Left ventricle myocardium superior (tissue), 1 donor: Measurements from ENCODE around the gene RBMY1J. TPM values are rescaled to one million over a fixed set of nuclear protein-coding genes. Genes with fewer than 3 reads are reported as not detected.
"Not testable (repeated sequence)": the region's sequence is repeated elsewhere in the genome, so short reads cannot be mapped to it uniquely, and the experiment has no call there.

Source experiments
- ATAC-seq: fragments of 200-7000 bp; cut with Tn5 transposase; one replicate; pipeline ENCODE4 v1.9.1; 2020; ENCODE audit warnings: mild to moderate bottlenecking, moderate library complexity
- DNase-seq: peaks from one replicate; pipeline ENCODE4 v3.0.0-alpha.2; 2020
- intact Hi-C: fragments of 100-400 bp; cut with micrococcal nuclease; formaldehyde crosslinking; loops from one replicate; pipeline ENCODE4 v1.11.0; 2022
- long read RNA-seq: library from polyadenylated mRNA; unstranded; transcript quantifications from one replicate; pipeline ENCODE4 v2.0.0, GENCODE V29; 2021
- total RNA-seq: library from RNA; stranded (reverse); fragmentation: NEBNext Ultra II Directional; extraction: Animal tissue kit (Norgen Biotek cat#: 25700); gene quantifications from one replicate; pipeline ENCODE4 v1.2.1, GENCODE V29; 2021
- donor health status: DM: no; HTN: yes; CAD: no; lungs with severe emphysema.

The RBMY1J gene
- not detected for total RNA-seq
- long read RNA-seq = 0 reads

DNA sequence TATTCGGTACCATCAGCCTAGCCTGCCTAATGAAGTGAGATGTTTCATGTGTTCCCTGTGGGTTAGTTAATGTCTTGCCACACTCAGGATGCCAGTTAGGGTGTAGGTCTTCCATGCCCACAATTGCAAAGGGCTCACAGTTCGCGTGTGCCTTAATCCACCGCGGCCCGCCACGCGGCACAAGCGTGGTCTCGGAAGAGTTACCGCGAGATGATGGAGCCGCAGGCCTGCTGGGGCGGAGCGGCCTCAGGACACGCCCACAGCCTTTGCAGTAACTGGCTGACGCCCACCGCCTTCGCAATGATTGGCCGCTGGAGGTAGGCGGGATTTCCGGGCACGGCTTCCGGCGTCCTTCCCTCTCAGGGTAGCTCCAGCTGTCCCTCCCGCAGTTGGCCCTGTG lies at the start of gene RBMY1J:
RBMY1J (plus strand) TSS at position 301 of the 400 bp plus-strand sequence. CDS start 2,038 bp downstream, outside the sequence.
- ATAC-seq, DNase-seq, intact Hi-C loops: not testable (repeated sequence)

DNA sequence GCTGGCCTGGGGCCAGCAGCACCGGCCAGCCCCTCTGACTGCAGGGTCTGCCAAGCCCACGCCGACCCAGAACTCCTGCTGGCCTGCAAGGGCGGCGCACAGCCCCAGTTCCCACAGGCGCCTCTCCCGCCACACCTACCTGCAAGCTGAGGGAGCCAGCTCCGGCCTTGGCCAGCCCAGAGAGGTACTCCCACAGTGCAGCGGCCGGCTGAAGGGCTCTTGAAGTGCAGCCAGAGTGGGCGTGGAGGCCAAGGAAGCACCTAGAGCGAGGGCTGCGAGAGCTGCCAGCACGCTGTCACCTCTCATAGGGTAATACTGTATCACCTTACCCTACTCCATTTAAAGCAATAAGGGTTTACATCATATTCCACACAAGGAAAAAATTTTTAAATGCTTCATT lies 35.8 kb upstream of the RBMY1J start:
- ATAC-seq = no peak
- peak; percentile 24 for DNase-seq
- intact Hi-C loops = no loop called here

DNA sequence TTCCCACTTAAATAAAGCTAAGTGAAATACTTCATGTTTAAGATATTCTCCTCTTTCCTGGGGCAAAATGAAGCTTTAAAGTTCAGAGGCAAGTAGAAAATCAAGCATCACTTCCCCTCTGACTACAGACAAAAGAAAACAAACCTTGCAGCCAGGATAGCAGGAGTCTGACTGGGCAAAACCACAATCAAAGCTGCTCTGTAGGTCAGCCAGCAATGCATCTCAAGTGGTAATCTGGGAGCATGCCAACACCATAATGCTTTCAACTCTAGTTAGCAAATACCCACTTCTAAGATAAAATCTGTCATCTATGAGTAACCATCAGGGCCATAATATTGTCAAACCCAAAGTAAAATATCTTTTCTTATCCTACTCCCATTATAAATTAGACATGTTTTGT lies 32.6 kb upstream of the RBMY1J start:
- DNase-seq (no peak), ATAC-seq (no peak)
- intact Hi-C loops = no loop called here

DNA sequence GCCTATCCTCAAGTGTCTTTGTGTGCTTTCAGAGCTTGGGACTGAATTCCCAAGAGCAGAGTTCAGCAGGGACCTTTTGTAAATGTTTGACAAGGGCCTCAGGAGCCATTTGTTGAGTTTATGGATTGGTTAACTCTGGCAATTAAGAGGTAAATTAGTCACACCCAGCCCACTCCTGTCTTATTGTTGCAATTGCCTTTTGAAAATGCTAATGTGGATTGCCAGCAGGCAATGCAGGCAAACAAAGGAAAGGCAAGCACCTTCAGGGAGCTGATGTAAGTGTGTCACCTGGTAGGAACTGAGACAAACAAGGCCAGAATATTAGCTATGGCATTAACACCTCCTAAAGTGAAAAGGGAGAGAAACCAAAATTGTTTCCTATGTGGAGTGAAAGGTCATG lies 29.7 kb upstream of the RBMY1J start:
- DNase-seq (no peak), ATAC-seq (no peak)
- intact Hi-C loops = no loop called here

DNA sequence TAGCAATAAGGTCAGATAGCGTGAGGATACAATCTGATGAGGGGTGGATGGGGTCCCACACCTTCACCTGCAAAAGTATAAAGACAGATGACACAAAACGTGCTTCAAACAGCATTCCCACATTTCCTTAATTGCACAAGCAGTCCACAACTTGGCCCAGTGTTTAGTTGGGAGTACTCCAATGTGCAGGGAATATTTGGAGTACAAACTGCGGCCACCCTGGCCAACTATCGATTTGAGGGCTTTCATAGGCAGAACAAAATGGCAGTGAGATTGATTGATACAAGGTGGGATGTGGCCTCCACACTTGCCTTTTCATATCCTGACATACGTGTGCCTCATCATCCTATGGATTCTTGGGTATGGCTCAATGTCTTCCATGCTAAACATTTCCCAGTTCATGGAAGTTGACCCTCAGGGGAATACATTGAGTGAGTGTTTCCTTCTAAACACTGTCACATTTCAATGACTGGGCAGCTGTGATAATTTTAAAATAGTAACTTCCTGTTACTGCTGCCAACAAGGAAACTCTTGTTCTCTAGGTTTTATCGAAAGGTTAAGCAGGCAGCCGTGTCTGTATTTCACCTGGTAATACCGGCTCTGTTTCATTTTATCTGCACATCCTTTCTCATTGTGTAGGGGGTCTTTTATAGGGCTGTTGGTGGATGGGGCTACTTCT lies 41.6 kb downstream of the RBMY1J start:
- intact Hi-C loops, DNase-seq: not testable (repeated sequence)
- ATAC-seq = peak; percentile 64

DNA sequence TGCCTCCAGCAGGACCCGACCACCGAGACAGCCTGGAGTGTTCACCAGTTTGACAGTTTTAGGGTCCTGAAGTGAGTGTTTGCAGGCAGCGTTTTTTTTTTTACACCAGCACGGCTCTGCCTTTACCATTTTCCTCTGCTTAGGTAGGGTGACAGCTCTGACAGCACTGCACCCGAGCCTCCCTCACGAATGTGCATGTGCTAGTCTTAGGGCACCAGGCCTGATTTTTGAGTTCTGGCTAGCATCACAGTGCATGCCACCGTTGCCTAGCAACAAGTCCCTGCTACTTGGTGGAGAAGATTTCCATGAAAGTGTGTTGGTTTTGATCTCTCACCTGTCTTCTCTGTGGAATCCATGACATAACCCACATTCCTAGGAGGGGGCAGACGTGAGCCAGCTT lies 52.3 kb downstream of the RBMY1J start:
- ATAC-seq = peak; percentile 84
- DNase-seq, intact Hi-C loops: not testable (repeated sequence)

DNA sequence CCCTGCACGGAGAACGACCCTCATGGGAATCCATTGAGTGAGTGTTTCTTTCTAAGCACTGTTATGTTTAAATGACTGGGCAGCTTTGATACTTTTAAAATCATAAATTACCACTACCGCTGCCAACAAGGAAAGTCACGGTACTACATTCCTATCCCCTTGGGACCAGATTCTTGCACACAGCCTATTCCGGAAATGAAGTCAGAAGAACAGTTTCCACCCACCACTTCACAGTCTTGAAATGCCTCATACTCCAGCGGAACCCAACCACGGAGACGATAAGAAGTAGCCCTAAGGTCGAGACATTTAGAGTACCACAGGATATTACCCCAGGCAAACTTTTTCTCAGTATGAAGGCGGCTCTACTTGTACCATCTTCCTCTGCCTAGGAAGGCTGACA lies 58.8 kb downstream of the RBMY1J start:
- ATAC-seq, intact Hi-C loops: not testable (repeated sequence)

More for the DNA sequence above, 58.8 kb downstream of the RBMY1J start:
- DNase-seq = not testable (repeated sequence)

Other genes starting within 250 kb of the RBMY1J start
- not detected for gene RBMY1F, start 220.5 kb upstream of the RBMY1J start, total RNA-seq